Epidermal melanocyte (primary cell): Measurements from ENCODE around the gene PHC3.

Experiments used
- DNase-seq: peaks from one replicate; pipeline ENCODE4 v3.0.0; 2011; ENCODE audit warnings: low spot score; ENCODE audit not compliant: insufficient read length

Gene PHC3

GRCh38 chr3:170189398-170190256 lies 8.1 kb upstream of the PHC3 start:
- no peak for DNase-seq

- no peak for DNase-seq
Measured at GRCh38 chr3:170180079-170180907, 1.2 kb downstream of the PHC3 start.

GRCh38 chr3:170179432-170179831 lies 2.1 kb downstream of the PHC3 start:
- no peak for DNase-seq

GRCh38 chr3:170178651-170179050 lies 2.9 kb downstream of the PHC3 start:
- no peak for DNase-seq

GRCh38 chr3:170171563-170171962 lies 10.0 kb downstream of the PHC3 start:
- DNase-seq = no peak

- no peak for DNase-seq
Measured at GRCh38 chr3:170164717-170165116, 16.8 kb downstream of the PHC3 start.

GRCh38 chr3:170163956-170164645 lies 17.4 kb downstream of the PHC3 start:
- DNase-seq = no peak

GRCh38 chr3:170162630-170163029 lies 18.9 kb downstream of the PHC3 start:
- no peak for DNase-seq

- no peak for DNase-seq
Measured at GRCh38 chr3:170162052-170162451, 19.5 kb downstream of the PHC3 start.

GRCh38 chr3:170159933-170160332 lies 21.6 kb downstream of the PHC3 start:
- DNase-seq = no peak

- DNase-seq = no peak
Measured at GRCh38 chr3:170159459-170159858, 22.1 kb downstream of the PHC3 start.

- no peak for DNase-seq
Measured at GRCh38 chr3:170155604-170156003, 25.9 kb downstream of the PHC3 start.

GRCh38 chr3:170154569-170155143 lies 26.9 kb downstream of the PHC3 start:
- DNase-seq = no peak

GRCh38 chr3:170154084-170154483 lies 27.4 kb downstream of the PHC3 start:
- no peak for DNase-seq

- DNase-seq = no peak
Measured at GRCh38 chr3:170151536-170151935, 30.0 kb downstream of the PHC3 start.

- no peak for DNase-seq
Measured at GRCh38 chr3:170149016-170149415, 32.5 kb downstream of the PHC3 start.

GRCh38 chr3:170145278-170145677 lies 36.3 kb downstream of the PHC3 start:
- DNase-seq = no peak

- no peak for DNase-seq
Measured at GRCh38 chr3:170144437-170144843, 37.1 kb downstream of the PHC3 start.

- no peak for DNase-seq
Measured at GRCh38 chr3:170142373-170142772, 39.2 kb downstream of the PHC3 start.

GRCh38 chr3:170137986-170138385 lies 43.5 kb downstream of the PHC3 start:
- no peak for DNase-seq

- DNase-seq = no peak
Measured at GRCh38 chr3:170132335-170132734, 49.2 kb downstream of the PHC3 start.

- no peak for DNase-seq
Measured at GRCh38 chr3:170130532-170130931, 51.0 kb downstream of the PHC3 start.
